ENCODE results near the gene NRF1.

The NRF1 gene

DNA sequence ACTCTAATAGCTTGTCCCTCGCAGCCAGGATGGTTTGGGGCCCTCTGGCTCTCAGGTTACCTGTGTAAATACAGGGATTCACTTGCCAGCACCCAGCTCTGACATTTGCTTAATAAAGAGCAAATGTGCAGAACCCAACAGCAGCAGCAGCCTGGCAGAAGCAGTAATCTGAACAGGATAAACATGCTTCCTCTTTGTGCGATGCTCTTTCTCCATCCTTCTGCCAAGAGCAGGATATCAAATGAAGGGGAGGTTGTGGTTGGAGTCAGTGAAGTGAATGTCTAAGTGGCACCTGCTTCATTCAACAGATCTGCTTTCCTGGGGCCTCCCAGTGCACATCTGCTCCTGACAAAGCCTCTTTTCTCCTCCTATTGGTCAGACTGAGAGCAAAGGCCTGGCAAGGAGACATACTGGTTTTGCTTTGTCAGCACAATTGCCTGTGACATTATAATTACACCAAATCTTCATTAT lies 130.3 kb downstream of the NRF1 start:
- DNase-seq = peak; percentile 94

DNA sequence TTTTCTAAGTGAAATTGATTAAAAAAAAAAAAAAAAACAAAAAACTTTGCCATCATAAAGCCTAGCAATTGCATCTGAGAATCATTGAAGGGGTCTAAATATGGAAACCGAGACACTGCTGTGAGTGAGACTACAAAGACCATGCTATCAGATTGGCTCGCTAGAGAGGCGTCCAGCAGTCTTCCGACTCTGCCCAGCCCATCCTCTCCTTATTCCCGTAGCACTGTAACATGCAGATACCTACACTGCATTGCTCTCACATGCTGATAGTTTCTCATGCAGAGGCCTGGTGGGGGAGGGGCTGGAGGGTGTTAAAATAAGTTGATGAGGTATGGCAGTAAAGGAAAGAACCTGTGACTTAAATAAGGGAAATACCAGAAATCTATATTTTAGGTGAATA lies 130.7 kb downstream of the NRF1 start:
- peak; percentile 67 for DNase-seq

DNA sequence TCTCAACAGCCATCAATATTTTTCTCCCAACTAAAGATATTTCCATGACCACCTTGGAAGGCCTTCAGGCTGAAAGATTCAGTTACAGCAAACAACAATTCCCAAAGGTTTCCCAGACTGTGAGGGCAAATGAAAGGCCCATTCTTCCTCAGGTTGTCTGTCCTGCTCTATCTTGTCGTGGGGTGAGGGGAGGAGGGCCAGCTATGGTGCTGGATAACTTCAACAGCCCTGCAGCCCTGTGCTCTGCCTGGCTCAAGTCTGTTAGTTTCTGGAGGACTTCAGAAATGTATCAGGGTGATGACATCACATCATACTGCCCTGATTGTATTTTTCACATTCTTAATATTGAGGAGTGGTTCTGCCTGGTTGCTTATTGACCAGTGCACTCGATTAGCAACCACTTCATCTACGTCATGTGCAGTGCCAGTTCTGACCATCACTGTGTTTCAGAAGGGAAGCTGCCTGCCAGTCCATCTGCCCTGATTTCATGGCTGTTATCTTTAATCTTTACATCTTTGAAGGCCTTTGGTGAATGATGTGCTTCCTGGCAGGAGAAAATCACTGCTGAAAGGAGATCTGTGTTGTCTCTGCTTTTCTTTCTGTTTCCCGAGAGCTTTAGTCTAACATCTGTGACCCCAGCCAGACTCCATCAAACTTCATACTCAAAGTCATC lies 135.5 kb downstream of the NRF1 start:
- DNase-seq = no peak

DNA sequence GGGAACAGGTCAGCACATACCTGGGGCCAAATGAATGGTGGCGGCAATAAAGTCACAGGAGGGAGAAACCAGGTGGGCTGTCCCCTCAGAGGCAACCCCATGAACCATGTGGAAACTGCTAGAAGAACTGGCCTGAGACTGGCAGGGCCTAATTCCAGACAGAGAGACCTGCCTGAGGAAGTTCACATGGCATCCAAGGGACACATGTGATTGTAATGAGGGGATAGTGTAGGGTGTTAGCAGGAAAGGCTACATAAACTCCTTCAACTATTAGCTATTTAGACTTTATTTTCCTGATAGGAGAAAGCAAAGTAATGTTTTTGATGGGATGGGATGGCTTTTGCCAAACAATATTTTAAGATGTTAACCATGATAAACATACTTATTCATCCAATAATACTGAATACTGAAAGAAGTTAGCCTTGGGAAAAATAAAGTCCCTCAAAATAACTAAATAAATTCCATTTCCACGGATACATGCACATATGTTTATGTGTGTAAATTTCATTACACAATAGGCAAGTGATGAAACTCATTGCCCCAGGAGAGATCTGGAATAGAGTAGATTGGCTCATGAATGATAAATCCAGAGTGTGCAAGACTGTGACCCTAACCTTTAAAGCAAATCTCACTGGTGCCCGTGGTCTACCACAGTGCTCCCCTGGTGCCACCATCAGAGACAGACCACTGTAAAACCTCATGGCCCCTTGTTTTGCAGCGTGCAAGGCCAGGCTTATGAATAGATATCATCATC lies 137.0 kb downstream of the NRF1 start:
- no peak for DNase-seq

DNA sequence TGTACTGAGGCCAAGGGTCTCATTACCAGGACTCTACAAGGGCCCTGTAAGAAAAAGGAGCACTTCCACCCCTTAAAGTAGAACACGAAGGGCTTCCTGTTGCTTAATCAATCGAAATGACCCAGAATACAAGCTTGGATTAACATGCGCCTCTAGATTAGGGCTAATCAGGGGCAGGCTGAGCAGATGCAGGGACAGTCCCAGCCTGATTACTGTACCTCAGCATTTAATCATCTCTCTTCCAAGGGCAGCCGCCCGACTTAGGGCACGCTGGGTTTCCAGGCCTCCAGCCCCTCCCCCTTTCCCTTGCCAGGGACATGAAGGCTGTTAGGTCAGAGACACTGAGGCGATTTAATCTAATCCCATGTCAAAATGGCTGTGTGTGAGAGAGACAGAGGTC lies 138.6 kb downstream of the NRF1 start:
- no peak for DNase-seq

DNA sequence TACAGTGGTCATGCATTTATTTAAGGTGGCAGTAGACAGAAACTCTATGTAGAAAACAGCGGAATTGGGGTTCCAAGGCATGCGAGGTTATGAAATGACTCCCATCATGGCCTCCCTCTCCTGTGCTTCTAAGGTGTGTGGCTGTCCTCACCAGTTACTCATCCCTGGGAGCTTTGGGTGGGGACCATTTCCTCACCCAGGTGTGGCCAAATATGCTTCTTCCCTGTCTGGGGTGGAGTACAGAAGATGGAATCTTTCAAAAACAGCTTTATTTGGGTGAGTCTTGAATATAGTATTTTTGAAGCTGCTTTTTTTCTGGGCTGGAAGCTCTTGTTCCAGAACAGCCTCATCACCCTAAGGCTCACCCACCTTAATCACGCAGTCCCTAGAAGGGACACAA lies 139.0 kb downstream of the NRF1 start:
- no peak for DNase-seq

DNA sequence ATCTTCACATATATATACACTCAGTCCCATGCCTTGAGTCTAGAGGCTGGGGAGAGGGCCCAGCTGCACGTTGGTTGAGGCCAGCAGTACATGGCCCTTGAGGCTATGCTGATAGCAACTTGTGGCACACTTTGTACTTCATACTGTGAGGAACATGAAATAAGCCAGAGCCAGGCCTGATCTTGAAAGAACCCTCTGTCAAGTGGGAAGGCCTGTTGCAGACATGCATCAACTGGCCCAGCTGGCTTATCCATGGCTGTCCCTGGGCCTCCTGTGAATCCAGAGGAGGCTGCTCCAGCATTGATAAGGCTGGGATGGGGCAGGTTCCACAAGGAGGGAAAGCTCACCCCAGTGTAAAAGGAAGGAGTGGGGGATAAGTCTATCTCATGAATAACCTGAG lies 140.4 kb downstream of the NRF1 start:
- DNase-seq = no peak

DNA sequence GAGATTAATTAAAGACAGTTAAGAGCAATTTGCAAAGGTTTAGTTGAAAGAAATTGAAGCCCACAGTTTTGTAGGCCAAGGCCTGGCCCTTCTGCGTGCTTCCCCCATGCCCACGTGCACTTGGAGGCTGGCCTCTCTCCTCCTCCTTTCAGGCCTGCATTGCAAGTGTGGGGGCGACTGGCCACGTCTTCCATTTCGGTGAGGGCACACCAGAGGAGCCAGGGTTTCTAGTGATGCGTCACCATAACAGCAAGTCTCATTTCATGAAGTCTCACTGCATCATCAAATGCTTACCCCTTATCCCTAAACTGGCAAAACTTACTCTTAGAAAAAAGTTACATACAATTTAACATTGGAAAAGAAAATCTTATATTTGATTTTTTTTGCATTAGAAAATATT lies 141.2 kb downstream of the NRF1 start:
- DNase-seq = no peak

DNA sequence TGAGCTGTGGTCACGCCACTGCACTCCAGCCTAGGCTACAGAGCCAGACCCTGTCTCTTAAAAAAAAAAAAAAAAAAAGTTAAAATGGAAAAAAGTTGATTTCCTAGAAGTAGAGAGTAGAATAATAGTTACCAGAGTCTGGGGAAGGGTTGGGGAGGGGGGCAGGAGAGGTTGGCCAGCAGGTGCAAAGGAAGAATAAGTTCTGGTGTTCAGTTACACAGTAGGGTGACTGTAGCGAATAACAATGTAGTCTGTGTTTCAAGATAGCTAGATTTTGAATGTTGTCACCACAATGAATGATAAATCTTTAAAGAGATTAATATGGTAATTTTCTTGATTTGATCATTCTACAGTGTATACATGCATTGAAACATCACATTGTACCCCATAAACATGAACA lies 142.9 kb downstream of the NRF1 start:
- DNase-seq = no peak

DNA sequence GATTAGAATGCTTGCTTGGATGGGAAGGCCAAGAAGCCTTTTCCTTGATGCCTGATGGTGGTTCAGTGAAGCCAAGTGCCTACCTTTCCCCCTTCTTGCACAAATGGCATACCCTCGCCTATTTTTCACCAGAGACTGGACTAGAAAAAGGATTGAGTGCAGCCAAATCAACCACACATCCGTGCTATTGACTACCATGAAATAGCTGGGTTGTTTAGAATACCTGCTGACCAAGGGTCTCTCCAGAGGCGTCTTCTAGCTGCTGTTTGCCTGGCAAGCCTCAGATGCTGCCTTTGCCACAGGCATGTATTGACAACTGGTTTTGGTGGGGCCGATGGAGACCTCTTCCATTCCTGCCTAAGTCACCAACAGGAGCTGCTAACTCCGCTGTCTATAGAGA lies 146.5 kb downstream of the NRF1 start:
- DNase-seq = no peak

DNA sequence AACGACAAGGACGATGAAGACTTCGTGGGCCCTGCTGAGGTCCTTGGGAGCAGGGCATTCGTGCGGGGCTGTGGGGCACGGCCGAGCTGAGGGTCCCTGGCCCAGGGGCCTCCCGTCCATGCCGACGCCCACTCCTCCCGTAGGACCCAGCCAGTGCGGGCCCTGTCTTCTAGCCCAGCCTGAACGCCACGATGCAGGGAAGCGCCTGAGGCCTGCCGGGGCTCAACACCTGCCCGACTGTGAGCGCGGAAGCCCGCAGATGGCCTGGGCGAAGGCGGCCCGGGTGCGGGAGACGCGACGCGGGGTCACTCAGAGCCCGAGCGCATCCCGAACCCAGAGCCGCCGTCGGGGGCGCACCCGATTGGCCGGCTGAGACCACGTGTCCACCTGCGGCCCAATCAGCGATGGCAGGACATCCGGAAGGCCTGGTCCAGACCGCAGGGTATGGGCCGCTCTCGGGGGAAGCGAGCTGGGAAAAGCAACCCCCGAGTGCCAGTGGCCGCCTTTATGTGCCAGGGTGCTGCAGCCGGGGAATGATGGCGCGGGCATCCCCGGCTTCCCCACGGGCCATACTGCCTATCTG lies 151.0 kb downstream of the NRF1 start:
- DNase-seq = no peak

DNA sequence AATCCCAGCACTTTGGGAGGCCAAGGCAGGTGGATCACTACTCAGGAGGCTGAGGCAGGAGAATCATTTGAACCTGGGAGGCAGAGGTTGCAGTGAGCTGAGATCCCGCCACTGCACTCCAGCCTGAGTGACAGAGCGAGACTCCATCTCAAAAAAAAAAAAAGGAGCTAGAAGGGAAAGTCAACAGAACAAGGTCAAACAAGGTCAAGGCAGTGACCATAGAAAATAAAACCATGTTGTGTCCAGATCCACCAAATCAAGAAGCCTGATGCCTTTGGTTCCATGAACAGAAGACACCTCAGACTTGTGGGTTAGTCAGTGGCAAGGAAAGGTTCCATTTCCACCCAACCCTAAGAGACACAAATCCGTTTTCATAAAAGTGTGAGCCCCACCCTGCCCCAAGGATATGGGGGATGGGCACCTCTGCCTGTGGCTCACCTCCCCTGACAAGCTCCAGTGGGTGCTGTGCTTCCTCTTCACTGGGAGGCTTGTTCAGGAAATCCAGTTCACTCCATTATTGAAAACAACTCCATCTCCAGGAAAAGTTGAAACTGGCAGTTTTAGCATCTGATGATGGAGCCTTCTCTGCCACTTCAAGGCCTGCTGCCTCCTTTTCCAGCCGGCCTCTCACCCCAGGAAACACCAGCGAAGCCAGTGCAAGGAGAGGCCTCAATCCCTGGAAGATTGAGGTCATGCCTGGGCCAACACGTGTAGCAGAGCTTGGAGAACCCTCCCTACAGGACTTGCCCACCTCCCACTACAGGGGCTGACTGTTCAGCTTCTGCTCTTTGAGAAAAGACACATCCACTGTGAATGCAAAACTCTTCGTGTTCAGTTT lies 152.9 kb downstream of the NRF1 start:
- DNase-seq = no peak

DNA sequence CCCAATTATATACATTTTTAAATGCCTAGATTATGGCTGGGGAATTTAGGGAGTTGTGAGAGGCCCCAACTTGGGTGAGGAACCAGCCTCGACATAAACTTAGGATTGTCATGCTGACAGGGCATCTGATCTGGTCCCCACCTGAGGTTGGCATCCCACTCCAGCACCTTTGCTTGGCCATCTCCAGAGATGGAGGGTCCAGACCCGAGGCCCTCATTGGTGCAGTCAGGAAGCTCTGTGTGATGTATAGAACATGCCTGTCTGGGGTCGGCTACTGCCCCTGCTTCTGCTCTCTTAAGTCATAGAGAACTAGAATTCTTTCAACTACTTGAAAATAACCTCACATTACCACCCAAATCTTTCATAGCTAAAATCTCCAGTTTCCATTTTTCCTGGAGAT lies 153.8 kb downstream of the NRF1 start:
- DNase-seq = no peak

DNA sequence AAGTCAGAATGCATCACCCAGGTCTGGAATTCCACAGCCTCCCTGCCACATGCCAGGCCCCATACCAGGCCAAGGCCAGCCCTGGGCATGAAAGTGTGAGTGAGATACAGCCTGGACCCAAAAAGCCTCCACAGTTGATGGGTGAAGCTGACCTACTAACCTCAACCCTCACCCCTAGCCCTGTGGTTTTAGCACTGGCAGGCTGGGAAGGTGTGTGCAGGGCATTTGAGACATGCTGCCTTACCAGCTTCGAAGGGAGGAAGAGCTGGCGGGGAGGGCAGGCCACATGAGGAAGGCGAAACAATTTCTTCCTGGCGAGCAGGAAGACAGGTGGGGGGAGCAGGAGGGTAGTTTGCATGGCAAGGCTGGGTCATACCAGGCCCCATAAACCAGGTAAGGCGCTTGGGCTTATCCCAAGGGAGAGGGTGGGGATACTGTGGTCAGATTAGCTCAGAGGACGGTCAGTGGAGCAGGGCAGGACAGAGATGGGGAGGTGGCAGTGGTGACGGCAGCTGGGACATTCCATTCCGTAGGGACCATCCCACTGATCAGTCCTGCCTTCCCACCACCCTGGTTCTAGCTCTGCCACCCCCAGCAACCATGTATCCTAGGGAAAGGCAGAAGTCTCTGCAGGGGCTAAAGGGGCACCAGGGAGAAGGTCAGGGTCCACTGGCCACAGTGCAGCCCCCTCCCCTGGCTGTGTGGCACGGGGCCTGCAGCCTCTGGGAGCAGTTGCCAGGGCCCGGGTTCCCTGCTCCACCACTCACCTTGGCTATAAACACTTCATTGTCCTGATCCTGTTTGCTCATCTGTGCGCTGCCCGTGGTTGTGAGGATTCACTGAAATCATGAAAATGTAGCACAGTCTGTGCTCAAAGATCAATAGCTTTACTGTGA lies 155.8 kb downstream of the NRF1 start:
- no peak for DNase-seq

DNA sequence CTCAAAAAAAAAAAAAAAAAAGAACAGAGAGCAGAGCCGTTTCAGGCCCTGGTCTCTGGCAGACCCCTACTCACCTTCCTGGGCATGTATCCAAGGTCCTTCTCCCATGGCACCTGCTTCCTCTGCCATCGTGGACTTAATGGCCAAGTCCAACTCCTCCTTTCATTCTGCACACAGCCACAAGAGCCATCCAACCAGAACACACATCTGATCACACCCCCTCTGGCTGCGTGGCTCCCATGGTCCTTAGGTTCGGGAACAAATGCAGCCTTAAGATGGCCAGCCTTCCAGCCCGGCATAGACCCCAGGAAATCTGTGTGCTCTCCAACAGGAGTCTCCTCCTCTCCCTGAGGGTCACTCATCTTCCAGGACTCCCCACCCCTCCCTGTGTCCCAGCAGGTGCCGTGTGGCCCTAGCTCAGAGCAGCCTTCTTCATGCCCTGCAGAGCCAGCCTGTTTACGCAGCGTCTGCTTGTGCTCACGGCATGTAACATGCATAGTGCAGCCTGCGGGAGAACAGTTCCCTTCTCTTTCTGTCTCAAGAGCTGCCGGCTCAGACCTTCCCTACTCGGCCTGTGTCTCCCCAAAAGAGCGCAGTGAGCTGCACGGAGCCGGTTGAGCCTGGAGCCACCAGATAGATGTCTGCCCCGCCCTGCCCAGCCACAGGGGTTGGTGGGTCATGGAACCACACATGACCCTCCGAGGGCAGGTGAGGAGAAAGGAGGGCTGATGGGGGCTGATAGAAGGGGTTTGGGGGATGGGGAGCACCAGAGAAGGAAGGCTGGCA lies 157.3 kb downstream of the NRF1 start:
- peak; percentile 77 for DNase-seq

DNA sequence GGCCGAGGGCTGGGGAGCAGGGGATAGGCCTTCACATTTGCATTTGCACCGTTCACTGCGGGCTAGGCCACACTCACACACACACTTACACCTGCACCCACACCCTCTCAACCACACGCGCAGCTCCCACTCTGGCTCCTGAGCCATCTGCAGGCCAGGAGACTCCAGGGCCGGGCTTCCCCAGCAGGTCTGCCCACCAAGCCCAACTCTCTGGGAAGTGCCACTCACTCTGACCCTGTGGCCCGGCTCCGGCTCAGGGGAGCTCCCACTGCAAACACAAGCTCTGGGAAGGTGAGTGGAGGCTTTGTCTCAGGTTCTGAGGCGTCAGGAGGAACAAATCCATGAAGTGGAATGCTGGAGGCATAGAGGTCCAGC lies 157.9 kb downstream of the NRF1 start:
- DNase-seq = no peak

DNA sequence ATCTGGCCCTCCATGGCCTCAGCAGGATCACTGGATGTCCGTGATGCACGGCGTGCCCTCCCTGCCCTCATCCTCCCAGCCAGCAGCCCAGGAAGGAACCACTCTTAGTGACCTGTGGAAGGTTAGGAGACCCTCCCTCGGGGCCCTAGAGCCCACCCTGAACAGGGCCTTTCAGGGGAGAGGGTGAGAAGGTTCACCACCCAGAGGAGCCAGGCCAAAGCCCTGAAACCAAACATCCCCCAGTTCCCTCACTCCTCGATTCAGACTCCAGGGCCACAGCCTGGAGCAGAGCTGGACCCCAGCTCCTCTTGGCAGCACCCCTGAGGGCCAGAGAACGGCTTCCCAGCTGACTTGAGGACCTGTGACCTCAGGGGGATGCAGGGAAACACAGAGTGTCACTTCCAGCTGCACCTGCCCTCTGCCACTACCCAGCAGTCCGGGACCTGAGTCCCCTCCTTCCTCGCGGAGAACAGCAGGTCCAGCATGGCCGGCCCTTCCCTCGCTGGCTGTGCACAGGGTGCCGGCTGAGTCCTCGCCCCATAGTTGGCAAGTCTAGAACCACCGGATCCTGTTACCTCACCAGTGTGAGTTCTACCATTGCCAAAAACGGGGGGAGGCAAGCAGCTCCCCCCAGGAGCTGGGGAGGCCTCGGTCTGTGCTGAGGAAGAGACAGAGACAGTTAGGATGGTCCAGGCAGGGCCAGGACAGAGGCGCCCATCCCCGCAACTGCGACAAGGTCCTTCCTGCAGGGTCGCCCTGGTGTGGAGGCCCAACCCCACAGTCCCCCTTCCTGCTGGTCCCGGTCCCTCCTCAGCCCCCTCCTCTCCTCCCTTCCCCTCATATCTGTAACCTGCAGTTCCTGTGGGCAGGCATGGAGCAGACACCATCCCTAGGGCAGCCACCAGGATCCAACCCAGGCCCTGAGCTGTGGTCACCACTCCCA lies 158.6 kb downstream of the NRF1 start:
- no peak for DNase-seq

DNA sequence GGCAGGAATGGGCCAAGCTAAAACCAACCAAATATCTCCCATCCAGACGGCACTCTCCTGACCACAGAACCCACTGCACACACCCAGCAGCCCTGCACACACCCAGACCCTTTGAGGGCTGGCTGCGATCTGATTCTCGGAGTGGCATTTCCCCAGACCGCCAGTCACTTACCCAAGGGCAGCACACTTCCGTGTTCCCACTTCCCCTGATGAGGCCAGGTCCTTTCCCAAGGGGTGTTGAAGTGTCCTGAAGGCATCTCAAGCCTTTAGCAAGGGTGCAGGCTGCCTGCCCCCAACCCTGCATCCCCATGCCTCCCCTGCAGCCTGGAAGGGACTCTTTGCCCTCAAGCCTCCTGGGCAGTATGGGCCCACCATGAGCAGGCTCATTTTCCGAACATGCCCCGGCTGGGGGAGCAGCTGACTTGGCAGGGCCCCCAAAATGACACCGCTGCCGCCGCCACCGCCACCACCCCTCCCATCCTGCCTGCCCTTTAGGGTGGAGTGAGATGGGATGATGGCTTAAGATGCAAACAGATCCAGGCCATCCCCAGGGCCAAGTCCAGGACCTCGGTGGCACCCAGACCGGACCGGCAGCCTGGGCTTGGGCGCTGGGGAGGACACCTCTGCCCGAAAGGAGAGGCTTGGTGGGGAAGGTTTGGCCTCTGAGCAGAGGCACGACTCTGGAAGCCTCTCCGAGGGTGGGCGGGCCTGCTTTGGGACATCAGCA lies 159.8 kb downstream of the NRF1 start:
- no peak for DNase-seq

DNA sequence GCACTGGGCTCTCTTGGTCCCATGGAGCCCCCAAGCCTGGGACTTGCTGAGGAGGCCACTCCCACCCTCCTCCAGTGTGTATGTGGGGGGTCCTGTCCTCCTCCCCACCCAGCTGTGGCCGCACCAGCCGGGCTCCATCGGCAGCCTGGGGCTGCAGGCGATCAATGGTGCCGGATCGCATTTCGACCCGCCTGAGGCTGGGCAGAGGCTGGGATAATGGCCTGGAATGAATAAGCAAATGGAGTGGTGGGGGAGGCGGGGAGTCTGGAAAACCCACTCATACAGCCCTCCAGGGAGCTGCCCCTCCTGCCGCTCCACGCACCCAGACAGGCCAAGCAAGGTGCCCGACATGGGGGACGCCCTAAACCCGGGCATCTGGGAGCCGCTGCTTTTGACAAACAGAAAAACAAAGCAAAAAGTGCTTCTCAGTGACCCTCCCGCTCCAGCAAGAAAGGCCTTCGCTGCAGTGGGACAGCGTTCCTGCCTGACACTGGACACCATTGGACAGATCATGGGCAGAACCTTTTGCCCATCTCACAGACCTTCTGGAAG lies 160.5 kb downstream of the NRF1 start:
- DNase-seq = no peak
